ENCODE results near the gene SH2D4B. TPM values are rescaled to one million over a fixed set of nuclear protein-coding genes. Genes with fewer than 3 reads are reported as not detected.
"Not testable (repeated sequence)": the region's sequence is repeated elsewhere in the genome, so short reads cannot be mapped to it uniquely, and the experiment has no call there.

SH2D4B gene
- total RNA-seq, 2 experiments from 2014 or later = 0.05 to 0.10 TPM

DNA sequence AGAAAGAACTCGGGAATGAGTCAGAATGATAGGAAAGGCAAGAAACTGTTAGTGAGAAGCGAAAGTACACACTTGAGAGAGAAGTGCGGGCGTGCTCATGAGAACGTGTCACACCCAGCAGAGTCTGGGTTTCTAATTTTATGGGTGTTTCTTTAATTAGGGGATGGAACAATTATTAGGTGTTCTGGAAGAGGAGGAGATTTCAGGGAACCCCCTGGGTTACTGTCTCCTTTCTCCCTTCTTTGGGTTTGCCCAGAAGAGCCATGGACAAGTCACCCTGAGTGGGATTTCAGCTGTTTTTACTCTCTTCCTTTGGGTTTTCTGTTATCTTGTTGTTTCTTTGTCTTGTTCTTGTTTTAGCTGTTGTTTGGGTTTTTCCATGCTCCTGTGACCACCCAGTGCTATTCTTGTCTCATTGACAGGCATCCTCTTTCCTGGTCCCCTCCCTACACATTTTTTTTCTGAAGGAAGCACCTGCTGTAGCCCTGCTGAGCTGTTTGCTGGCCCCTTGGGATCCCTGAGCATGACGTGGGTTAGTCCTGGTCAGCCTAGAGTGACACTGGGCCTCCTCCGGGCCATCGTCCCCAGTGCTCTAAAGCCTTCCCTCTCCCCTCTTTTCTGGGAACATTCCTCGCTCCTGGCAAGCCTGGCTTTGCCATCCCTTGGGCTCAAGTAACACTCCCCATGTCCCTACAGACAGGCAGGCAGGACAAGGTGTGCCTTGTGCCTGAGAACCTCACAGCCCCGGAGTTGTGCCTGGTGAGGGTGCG lies 3.5 kb downstream of the SH2D4B start:
- intact Hi-C loops (cut with micrococcal nuclease) = no loop called here
- H3K36me3 Mint-ChIP-seq (ENCODE audit: low read depth) = no peaks in the 10 kb centered on the region
- H3K4me3 Mint-ChIP-seq = no peak overlapping the region
- H3K4me1 Mint-ChIP-seq (ENCODE audit: low read depth) = peaks cover 12% of the 10 kb centered on the region
- CTCF ChIA-PET = no interaction called here
- no peaks in the 10 kb centered on the region for H3K27me3 Mint-ChIP-seq (ENCODE audit: low read depth)
- DNase-seq = no peak
- no peak overlapping the region for H3K27ac Mint-ChIP-seq
- H3K9me3 Mint-ChIP-seq = no peaks in the 10 kb centered on the region

GRCh38 chr10:80542053-80542452 lies 4.4 kb downstream of the SH2D4B start:
- no peak overlapping the region for H3K27ac Mint-ChIP-seq
- intact Hi-C loops (cut with micrococcal nuclease) = no loop called here

DNA sequence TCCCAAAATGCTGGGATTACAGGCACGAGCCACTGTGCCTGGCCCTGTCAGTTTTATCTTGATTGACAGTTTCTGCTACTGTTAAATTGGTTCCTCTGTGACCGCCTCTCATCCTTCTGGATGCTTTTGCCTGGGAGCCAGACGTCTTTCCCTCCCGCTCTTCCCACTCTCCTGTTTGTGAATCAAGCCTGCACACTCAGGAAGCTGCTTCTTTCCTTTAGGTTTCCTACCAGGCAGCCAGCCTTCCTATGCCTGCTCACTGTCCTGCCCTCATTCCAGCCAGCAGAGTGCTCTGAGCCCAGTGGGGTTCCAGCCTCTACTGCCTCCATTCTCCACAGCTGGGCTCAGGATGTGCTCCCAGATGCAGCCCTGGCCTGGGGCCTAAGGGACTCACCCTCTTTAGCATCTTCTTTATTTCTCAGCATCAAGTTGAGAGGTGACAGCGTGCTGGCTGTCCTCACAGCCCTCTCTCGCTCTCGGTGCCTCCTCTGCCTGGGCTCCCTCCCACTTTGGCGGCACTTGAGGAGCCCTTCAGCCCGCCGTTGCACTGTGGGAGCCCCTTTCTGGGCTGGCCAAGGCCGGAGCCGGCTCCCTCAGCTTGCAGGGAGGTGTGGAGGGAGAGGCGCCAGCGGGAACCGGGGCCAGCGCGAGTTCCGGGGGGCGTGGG lies 5.1 kb downstream of the SH2D4B start:
- H3K27me3 Mint-ChIP-seq (ENCODE audit: low read depth) = no peaks in the 10 kb centered on the region
- no peak overlapping the region for H3K27ac Mint-ChIP-seq

More at GRCh38 chr10:80542053-80542452, 4.4 kb downstream of the SH2D4B start:
- no peak for DNase-seq
- H3K27me3 Mint-ChIP-seq (ENCODE audit: low read depth) = no peaks in the 10 kb centered on the region
- peaks cover 10% of the 10 kb centered on the region for H3K4me1 Mint-ChIP-seq (ENCODE audit: low read depth)
- no peaks in the 10 kb centered on the region for H3K9me3 Mint-ChIP-seq
- CTCF ChIA-PET = interaction anchor here (0.6 to 1.0 kb wide), 2 partner anchors 36 to 200 kb away, joined by 3 to 6 read pairs; no protein-coding TSS in a partner anchor
- no peaks in the 10 kb centered on the region for H3K36me3 Mint-ChIP-seq (ENCODE audit: low read depth)
- H3K4me3 Mint-ChIP-seq = no peak overlapping the region

DNA sequence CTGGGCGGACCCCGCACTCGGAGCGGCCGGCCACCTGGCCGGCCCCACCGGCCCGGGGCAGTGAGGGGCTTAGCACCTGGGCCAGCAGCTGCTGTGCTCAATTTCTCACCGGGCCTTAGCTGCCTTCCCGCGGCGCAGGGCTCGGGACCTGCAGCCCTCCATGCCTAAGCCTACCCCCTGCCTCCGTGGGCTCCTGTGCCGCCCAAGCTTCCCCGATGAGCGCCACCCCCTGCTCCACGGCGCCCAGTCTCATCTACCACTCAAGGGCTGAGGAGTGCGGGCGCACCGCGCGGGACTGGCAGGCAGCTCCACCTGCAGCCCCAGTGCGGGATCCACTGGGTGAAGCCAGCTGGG lies 5.6 kb downstream of the SH2D4B start:
- H3K27me3 Mint-ChIP-seq (ENCODE audit: low read depth); intact Hi-C loops (cut with micrococcal nuclease); H3K4me3 Mint-ChIP-seq; DNase-seq; H3K36me3 Mint-ChIP-seq (ENCODE audit: low read depth); H3K4me1 Mint-ChIP-seq (ENCODE audit: low read depth); H3K27ac Mint-ChIP-seq; H3K9me3 Mint-ChIP-seq; CTCF ChIA-PET: not testable (repeated sequence)

More for the DNA sequence above, 5.1 kb downstream of the SH2D4B start:
- peaks cover 10% of the 10 kb centered on the region for H3K4me1 Mint-ChIP-seq (ENCODE audit: low read depth)
- H3K9me3 Mint-ChIP-seq = no peaks in the 10 kb centered on the region
- no peak for DNase-seq
- H3K36me3 Mint-ChIP-seq (ENCODE audit: low read depth) = no peaks in the 10 kb centered on the region
- CTCF ChIA-PET = interaction anchor here (1.0 kb wide), 1 partner anchor 37 kb away, joined by 6 read pairs; no protein-coding TSS in a partner anchor
- no peak overlapping the region for H3K4me3 Mint-ChIP-seq
- intact Hi-C loops (cut with micrococcal nuclease) = no loop called here

DNA sequence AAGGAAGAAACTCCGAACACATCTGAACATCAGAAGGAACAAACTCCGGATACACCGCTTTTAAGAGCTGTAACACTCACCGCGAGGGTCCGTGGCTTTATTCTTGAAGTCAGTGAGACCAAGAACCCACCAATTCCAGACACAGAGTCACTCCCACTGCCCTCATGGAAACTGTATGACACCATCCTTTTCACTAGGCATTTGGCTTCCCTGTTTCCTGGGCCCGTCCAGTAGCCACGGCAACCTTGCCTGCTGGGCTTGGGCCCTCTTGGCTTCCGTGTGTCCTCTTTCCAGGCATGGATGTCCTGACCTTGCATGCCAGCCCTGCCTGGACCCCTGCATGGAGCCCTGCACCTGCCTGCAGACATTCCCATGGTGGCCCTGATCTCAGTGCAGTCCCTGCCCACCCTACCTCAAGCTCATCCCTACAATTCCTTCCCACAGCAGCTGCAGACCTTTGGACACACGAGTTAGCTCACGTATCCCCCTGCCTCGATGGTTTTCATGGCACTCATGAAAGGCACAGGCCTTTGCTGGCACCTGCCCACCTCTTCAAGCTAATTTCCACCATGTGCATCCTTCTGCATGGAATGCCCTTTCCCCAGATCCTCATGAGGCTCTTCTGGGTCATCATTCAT lies 6.7 kb downstream of the SH2D4B start:
- DNase-seq = no peak
- Mint-ChIP-seq H3K27ac (no peak overlapping the region), H3K36me3 (ENCODE audit: low read depth) (no peaks in the 10 kb centered on the region), H3K4me1 (ENCODE audit: low read depth) (peaks cover 10% of the 10 kb centered on the region), H3K27me3 (ENCODE audit: low read depth) (peaks cover 3% of the 10 kb centered on the region), H3K9me3 (no peaks in the 10 kb centered on the region), H3K4me3 (no peak overlapping the region)
- intact Hi-C loops (cut with micrococcal nuclease) = no loop called here
- CTCF ChIA-PET = interaction anchor here (1.5 kb wide), 1 partner anchor 100 kb away, joined by 3 read pairs; no protein-coding TSS in a partner anchor

DNA sequence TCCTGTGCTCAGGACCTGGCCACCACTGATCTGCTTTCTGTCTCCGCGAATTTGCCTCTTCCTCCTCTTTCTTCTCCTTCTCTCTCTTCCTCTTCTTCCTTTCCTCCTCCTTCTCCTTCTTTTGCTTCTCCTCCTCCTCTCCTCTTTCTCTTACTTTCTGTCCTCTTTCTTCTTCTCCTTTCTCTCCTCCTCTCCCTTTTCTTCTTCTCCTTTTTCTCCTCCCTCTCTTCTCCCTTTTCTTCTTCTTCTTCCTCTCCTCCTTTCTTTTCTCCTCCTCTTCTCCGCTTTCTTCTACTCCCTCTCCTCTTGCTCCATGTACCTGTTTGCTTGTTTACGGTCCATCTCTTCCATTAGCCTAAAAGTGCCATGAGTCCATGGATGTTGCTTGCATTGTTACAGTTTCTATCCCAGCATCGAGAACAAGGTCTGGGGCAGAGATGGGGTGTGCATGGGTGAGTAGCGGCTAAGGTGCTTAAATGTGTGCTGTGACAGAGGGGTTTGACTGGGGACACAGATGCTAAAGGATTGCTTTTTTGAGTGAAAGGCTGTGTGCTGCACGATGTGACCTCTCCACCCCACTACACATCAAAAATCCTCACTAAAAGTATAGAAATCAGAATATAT lies 7.7 kb downstream of the SH2D4B start:
- CTCF ChIA-PET = no interaction called here
- H3K4me1 Mint-ChIP-seq (ENCODE audit: low read depth) = peaks cover 10% of the 10 kb centered on the region
- no peak overlapping the region for H3K4me3 Mint-ChIP-seq
- no peak for DNase-seq
- peaks cover 3% of the 10 kb centered on the region for H3K27me3 Mint-ChIP-seq (ENCODE audit: low read depth)
- no peak overlapping the region for H3K27ac Mint-ChIP-seq
- intact Hi-C loops (cut with micrococcal nuclease) = no loop called here
- no peaks in the 10 kb centered on the region for H3K36me3 Mint-ChIP-seq (ENCODE audit: low read depth)
- no peaks in the 10 kb centered on the region for H3K9me3 Mint-ChIP-seq

- Mint-ChIP-seq H3K27ac (no peak overlapping the region), H3K4me3 (no peak overlapping the region), H3K9me3 (no peaks in the 10 kb centered on the region), H3K4me1 (ENCODE audit: low read depth) (no peaks in the 10 kb centered on the region), H3K27me3 (ENCODE audit: low read depth) (peaks cover 6% of the 10 kb centered on the region), H3K36me3 (ENCODE audit: low read depth) (no peaks in the 10 kb centered on the region)
- no peak for DNase-seq
- intact Hi-C loops (cut with micrococcal nuclease) = no loop called here
- CTCF ChIA-PET = interaction anchor here (1.2 kb wide), 1 partner anchor 111 kb away, joined by 3 read pairs; no protein-coding TSS in a partner anchor
Observed at GRCh38 chr10:80552151-80552646, 14.5 kb downstream of the SH2D4B start.

DNA sequence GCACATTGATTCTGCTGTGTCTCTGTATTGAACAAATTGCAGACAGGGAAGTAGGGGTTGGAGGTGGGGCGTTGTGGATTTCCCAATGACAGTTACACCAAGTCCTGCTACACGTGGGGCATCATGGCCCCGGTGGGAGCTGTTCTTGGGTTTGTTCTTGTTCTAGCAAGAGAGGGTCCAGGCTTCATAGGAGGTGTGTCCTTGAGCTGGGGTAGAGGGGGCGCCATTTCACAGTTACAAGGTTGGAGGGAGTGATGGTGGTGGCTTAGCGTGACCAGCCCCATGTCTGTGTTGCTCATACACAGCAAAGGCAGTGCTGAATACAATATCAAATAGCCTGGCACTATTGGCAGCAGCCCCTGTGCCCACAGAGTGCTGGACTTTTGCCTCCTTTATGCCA lies 15.7 kb downstream of the SH2D4B start:
- intact Hi-C loops (cut with micrococcal nuclease) = no loop called here

GRCh38 chr10:80554050-80554449 lies 16.3 kb downstream of the SH2D4B start:
- intact Hi-C loops (cut with micrococcal nuclease) = no loop called here
- H3K27ac Mint-ChIP-seq = no peak overlapping the region
- peaks cover 2% of the 10 kb centered on the region for H3K4me1 Mint-ChIP-seq (ENCODE audit: low read depth)
- H3K27me3 Mint-ChIP-seq (ENCODE audit: low read depth) = peaks cover 3% of the 10 kb centered on the region
- CTCF ChIA-PET = no interaction called here
- H3K4me3 Mint-ChIP-seq = no peak overlapping the region
- no peaks in the 10 kb centered on the region for H3K36me3 Mint-ChIP-seq (ENCODE audit: low read depth)
- no peaks in the 10 kb centered on the region for H3K9me3 Mint-ChIP-seq
- DNase-seq = no peak

More for the DNA sequence above, 15.7 kb downstream of the SH2D4B start:
- Mint-ChIP-seq H3K27ac (no peak overlapping the region), H3K36me3 (ENCODE audit: low read depth) (no peaks in the 10 kb centered on the region), H3K4me1 (ENCODE audit: low read depth) (peaks cover 2% of the 10 kb centered on the region), H3K4me3 (no peak overlapping the region), H3K27me3 (ENCODE audit: low read depth) (peaks cover 6% of the 10 kb centered on the region), H3K9me3 (no peaks in the 10 kb centered on the region)
- no peak for DNase-seq
- CTCF ChIA-PET = no interaction called here

GRCh38 chr10:80555415-80555814 lies 17.7 kb downstream of the SH2D4B start:
- H3K27me3 Mint-ChIP-seq (ENCODE audit: low read depth) = peaks cover 3% of the 10 kb centered on the region
- CTCF ChIA-PET = interaction anchor here (0.9 kb wide), 1 partner anchor 107 kb away, joined by 3 read pairs; no protein-coding TSS in a partner anchor
- no peaks in the 10 kb centered on the region for H3K36me3 Mint-ChIP-seq (ENCODE audit: low read depth)
- intact Hi-C loops (cut with micrococcal nuclease) = no loop called here
- no peak for DNase-seq
- peaks cover 2% of the 10 kb centered on the region for H3K4me1 Mint-ChIP-seq (ENCODE audit: low read depth)
- H3K4me3 Mint-ChIP-seq = no peak overlapping the region
- no peaks in the 10 kb centered on the region for H3K9me3 Mint-ChIP-seq
- H3K27ac Mint-ChIP-seq = no peak overlapping the region

DNA sequence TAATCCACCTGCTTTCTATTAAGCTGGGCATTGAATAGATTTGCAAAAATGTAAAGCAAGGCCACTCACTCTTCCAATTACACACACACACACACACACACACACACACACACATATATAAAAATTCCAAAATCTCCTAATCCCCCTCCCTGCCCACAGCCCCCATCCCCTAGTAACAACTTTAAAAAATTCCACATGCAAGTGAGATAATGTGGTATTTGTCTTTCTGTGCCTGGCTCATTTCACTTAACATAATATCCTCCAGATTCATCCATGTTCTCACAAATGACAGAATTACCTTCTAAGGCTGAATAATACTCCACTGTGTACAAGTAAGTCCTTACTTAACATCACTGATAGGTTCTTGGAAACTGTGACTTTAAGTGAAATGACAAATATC lies 24.2 kb downstream of the SH2D4B start:
- Mint-ChIP-seq H3K36me3 (ENCODE audit: low read depth) (no peaks in the 10 kb centered on the region), H3K27me3 (ENCODE audit: low read depth) (no peaks in the 10 kb centered on the region), H3K27ac (no peak overlapping the region), H3K9me3 (no peaks in the 10 kb centered on the region), H3K4me3 (no peak overlapping the region), H3K4me1 (ENCODE audit: low read depth) (peaks cover 2% of the 10 kb centered on the region)
- intact Hi-C loops (cut with micrococcal nuclease) = no loop called here
- CTCF ChIA-PET = no interaction called here
- DNase-seq = no peak

DNA sequence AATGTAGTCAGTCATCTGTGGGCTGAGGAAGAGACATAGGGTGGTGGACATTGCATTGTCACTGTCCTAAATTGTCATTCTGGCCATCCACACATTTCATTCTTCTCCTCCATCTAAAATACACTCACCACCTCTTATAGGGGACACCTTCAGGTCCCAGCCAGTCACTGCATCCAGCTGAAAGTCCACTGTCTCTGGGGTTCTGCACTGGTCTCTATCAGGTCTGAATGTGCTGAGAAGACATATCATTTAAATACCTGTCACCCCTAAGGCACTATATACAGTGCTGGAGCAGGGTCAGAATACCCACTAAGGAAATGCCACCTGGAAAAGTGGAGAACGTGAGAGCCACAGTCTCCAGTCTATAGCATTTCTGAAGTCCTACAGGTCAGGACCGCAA lies 29.6 kb downstream of the SH2D4B start:
- no peaks in the 10 kb centered on the region for H3K9me3 Mint-ChIP-seq
- DNase-seq = no peak
- intact Hi-C loops (cut with micrococcal nuclease) = no loop called here
- H3K4me1 Mint-ChIP-seq (ENCODE audit: low read depth) = no peaks in the 10 kb centered on the region
- no peak overlapping the region for H3K4me3 Mint-ChIP-seq
- CTCF ChIA-PET = no interaction called here
- H3K36me3 Mint-ChIP-seq (ENCODE audit: low read depth) = no peaks in the 10 kb centered on the region
- peaks cover 3% of the 10 kb centered on the region for H3K27me3 Mint-ChIP-seq (ENCODE audit: low read depth)
- no peak overlapping the region for H3K27ac Mint-ChIP-seq
